Activated CD8-positive, alpha-beta memory T cell treated with anti-CD3 and anti-CD28 coated beads, Interleukin-2, amount 50 U/mL, for 1 hour (primary cell): ENCODE data around the gene TMEM253.

Experiments used
- DNase-seq: peaks from one replicate; pipeline ENCODE4 v3.0.0-alpha.2; 2020; ENCODE audit errors: extremely low read depth

Gene TMEM253

DNA sequence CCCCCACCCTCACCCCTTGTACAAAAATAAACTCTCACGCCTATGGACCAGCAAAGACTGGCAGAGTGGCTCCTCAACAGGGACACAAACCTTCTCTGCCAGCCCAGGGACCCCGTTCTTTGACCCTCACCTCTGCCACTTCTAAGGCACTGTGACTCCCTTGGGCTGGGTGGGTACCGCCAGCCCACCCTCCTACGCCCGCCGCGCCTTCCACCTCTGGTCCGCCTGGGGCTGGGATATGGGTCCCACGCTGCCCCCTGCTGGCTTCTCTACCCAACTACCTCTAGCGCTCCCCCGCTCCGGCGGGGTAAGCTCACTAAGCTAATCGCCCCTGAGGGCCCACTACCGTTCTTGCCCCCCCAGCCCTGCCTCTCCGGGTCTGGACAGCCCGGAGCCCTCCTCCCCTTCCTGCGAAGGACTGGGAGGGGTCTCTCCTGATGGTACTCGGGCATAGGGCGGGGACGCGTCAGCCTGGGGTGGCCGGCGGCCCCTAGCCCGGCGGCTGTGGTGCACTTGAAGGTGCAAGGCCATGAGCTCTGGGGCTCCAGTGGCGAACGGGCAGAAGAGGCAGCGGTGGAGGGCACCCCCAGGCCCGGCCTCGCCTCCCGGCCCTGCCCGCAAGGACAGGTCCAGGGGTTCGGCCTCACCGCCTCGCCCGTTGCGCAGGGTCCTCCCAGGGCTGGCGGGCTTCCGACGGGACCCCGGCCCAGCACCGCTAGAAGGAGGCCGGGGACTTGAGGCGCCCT lies 10.5 kb upstream of the TMEM253 start:
- DNase-seq, result no peak

DNA sequence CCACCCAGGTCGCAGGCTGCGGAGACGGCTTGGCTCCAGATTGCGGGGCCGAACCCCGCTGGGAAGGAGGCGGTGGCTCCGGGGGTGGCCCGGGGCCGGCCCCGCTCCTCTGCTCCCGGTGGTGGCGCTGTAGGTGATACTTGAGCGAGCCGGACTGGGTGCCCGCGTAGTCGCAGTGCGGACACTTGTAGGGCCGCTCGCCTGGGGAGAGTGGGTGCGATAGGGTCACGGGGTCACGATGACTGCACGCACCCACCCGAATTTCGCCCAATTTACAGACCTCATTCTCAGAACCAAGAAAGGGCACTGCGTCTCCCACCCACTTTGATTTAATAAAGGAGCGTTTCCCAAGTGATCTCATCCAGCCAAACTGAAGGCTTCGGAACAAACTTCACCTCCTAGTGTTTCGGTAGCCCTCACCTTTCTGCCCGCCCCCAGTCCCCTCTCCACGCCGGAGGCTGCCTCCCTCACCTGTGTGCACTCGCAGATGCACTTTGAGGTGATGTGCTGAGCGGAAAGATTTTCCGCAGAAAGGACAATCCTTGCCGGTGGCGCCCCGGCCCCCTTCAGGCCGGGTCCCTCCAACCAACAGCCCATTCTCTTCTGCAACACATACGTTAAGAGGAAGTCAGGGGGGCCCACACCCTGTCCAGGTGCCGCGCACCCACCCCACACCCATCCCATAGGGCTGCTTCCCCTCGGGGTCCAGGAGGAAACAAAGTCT lies 9.8 kb upstream of the TMEM253 start:
- no peak for DNase-seq

DNA sequence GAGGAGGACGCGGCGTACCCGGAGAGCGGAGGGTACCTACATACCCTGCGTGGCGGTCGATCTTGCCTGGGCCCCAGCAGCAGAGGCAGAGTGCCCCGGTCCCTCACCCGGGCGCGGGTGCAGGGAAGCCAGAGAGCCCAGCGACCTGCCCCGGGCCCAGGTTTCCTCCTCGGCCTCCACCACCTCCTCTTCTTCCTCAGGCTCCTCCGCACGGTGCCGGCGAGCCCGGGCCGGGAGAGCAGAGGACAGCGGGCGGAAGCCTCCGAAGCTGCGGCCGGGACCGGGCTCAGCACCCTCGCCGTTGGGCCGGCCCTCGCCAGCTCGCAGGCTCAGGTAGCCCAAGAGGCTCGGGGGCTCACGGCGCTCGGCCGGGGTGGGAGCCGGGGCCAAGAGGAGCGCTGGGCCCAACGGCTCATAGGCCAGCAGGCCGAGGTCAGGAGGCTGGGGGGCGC lies 9.0 kb upstream of the TMEM253 start:
- DNase-seq, result no peak

DNA sequence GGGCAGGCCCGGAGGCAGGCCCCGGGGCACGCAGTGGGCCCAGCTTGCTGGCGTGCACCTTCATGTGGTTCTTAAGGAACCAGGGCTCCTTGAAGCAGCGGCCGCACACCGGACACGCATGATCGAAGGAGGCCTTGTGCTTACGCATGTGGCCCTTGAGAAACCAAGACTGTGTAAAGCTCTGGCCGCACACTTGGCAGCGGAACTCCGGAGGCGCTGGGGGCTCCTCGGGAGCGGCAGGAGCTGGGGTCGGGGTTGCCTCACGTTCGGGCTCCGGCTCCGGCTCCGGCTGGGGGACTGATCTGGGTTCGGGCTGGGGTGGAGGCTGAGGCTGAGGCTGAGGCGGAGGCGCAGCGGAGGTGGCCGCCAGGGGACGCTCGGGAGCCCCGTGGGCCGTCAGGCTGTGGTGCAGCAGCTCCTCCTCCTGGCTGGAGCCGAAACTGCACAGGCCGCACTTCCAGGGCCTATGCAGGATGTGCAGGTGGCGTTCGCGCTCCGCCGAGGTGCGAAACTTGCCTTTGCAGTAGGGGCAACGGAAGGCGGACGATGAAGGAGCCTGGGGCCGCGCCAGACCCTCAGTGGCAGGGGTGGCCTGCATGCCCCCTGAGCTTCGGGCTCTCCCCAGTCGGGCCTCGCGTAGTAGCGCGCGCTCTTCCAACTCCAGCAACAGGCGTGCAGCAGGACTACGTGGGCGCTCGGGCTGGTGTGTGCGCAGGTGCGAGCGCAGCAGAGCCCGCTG lies 8.4 kb upstream of the TMEM253 start:
- peak; percentile 61 for DNase-seq

DNA sequence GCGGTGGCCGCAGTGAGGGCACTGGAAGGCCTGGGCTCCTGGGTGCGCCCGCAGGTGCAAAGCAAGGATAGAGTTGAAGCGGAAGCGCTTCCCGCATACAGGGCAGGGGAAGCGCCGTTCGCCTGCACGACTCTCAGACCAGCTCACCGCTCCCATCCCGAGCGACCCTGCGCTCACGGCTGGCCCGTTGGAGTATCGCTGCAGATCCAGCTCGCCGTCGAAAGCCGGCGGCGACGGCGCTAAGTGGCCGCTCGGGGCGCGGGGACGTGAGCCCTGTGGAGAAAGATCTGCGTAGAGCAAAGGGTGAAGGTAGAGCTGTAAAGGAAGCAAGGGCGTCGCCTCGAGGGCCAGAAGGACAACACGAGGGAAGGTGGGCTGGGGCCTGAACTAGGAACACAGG lies 7.8 kb upstream of the TMEM253 start:
- DNase-seq, result no peak

DNA sequence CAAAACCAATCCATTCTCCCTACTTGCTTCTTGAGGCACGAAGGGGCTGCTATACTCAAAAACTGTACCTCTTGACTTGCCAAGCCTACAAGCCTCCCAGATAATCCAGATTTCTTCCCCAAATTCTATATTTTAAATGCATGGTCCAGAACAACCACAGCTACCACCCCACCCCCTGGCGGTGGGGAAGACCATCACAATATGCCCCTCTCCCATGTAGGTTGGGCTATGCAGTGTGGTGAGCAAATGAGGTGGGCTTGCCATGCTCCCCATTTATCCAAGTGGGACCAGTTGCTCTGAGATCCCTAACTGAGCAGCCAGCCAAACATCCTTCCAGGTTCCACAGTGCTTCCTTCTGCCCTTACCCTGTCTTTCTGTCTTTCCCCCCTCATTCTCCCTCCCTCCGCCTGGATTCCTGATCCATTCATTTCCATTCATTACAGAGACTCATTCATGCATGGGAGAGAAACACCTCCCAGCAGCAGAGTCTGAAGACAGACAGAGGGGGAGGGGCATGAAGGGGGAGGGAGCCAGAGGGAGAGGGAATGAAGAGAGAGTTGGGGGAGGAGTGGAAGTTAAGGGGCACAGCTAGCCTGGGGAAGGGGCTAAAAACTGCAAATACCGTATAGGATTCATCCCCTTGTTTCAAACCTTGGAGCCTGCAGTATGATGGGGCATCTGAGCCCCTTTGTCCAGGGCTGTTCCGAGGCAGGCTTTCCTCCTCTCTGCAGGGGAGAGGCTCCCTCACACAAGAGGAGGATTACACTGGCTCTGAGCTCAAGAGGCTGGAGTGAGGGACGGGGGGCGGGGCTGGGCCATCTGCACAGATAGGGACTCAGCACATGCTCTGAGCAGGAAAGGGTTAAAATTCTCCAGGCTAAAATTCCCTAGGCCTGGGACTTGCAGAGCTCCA lies 6.8 kb upstream of the TMEM253 start:
- no peak for DNase-seq

DNA sequence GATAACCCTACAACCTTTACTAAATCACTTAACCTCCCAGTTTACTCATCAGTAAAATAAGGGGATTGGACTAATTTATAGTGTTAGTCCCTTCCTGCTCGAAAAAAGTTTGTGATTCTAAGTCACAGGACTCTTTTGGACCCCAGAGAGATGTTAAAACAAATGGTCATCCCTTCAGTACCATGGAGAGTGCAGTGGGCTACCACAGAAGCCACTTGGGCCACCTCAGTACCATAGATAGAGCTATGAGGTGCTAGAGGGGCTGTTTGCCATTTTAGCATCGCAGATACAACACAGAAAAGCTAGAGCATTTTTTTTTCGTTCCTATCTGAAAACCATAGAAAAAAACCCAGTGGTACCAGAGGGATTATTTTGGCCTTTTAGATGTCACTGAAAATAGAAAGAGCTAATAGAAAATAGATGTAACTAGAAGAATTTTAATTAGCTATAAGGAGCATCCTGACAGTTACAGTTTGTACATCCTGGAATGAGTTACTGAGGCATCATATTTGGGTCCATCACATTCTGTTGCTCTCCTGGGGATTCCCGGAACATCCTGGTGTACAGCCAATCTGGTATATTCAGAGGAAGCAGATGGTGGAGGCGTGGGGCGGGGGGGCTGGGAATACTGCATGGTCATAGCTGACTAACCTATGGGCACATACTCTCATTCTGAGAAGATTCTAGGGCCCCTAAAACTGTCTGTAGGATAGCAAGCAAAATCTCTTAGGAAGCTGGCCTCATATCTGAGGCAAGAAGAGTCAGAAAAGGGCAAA lies 5.2 kb upstream of the TMEM253 start:
- DNase-seq, result no peak

DNA sequence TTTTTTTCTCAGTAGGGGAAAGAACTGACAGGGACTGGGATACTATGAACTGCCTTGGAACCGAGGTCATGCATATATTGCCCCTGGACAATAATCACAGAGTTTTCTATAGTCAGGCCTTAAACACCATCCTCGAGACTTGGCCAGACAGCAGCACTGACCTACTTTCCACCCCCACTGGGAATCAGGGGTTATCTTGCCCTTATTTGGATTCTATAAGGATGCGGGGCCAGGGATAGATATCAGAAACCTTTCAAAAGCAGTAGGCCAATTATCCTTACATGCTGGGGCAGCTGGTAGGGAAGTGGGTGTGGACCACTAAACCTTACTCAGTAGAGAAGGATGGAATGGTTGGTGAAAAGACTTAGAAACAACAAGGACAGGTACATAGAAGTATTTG lies 4.4 kb upstream of the TMEM253 start:
- DNase-seq, result no peak

DNA sequence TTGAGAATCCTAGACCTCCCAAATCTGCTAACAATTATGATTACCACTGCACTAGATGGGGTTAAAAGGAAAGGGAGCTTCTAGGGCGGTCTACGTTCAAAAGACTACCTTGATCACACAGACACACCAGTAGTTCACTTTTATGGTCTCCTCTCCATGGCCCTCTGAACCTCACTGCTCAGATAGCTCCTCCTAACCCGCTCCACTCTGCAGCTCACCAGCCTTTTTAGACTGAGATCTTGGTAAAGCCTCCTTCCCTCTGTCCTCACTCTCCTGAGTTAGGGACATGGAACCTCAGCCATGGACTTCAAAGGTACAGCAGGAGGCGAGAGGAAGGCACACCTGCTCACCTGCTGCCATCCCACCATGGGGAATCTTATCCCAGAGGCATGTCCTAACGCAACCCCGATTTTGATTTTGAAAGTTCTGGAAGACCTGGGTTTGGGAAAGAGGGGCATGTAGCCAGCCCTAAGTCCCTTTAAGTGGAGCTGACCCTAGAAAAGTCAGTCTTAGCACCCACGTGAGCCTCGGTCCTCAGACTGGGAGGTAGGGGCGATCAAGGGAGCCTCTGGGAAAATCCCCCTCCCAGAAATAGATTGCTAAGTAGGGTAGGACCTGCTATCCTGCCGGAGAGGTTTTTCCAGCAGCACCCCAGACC lies 3.8 kb upstream of the TMEM253 start:
- DNase-seq, result no peak

DNA sequence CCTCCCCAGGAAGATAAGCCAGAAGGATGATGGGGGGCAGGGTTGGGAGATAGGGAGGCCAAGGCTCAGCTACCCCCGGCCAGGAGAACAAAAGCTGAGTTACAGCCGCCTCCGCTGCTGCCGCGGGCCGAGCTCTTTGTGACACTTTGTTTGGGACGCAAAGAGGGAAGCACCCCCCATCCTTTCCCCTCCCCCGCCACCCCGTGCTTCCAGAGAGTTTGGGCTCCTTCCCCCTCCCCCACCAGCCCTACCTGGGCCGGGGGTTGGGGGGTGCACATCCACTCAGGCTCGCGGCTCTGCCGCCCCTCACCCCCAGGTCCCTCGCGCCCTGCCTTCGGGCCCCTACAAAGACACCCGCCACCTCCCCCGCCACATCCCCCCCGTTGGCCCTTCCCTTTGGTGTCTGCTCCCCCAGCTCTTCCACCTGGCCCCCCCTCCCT lies 3.2 kb upstream of the TMEM253 start:
- DNase-seq, result no peak

DNA sequence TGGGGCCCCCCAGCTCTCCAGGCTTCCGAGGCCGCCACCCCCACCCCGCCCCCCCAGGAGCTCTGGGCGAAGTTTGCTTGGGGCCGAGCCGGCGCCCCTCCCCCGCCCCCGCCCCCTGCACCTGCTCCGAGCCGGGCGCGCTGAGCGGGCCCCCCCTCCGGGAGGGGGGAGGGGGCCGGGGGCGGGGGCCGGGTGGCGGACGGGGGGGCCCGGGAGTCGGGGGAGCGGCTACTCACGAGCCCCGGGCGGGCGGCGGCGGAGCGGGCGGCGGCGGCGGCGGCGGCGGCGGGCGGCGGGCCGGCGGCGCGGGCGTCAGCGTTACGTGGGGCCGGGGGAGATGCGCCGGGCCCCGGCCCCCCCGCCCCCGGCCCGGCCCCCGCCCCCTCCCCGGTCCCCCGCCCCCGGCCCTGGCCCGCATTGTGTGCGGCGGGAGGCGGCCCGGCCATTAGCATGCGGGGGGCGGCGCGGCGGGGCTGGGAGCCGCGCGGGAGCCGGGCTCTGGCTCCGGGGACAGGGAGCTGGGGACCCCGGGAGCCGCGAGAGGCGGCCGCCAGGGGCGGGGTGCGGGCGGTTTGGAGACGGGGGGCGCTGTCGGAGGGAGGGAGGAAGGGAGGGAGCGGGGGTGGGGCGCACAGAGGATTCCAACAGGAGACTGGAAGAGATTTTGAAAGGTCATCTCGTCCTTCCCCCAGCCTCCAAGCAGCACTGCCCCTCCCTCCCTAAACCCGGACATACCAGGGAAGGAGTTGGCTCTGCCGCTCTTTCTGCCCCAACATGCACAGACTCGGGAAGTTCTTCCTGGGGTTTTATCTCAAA lies 2.6 kb upstream of the TMEM253 start, which contains the start of gene ZNF219:
TSS of gene ZNF219 (minus strand) at position 580 of the 816 bp plus-strand sequence. CDS start 5,064 bp downstream, outside the sequence.
- DNase-seq, result no peak

DNA sequence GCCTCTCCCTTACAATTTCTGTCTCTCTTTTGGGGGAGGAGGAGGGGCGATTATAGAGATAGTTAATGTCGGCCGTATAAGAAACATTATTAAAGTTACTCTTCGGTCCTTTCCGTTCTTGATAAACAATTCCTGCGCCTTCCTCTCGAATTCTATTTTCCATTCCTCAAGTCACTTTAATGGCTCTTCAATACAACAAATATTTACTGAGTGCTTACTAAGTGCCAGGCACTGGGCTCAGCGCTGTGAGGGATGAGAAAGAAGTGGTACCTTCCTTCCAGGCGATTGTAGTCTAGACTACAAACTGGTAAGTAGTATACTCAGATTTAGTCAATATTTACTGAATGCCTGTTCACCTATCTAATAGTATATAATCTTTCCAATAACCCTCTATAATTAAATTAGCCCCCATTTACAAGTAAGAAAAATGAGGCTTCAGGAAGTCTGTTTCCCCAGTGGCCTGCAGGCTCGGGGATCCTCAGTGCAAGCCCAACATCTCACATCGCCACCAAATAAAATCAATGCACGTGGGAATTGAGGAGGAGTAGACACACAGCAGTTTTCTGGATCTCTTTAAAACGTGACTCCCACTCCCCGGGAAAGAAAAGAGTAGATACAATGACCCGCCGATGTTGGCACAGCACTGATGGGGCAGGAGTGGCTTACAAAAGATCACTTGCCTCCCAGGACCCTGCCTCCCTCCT lies 1.8 kb upstream of the TMEM253 start:
- no peak for DNase-seq

DNA sequence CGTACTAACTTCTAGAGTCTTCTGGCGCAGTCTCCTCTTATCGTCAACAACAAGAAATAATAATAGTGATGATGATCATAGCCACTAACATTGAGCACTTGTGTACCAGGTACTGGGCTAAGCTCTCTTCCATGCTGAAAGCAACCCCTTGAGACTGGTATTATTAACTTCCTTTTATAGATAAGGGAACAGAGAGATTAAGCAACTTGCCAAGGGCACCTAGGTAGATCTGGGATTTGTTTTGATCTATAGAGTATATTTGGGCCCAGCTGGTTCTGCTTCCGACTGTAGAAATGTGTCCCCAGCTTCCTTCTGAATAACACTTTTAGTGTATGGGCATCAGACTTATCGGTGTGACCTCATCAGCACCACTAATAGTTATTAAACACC lies 1.3 kb upstream of the TMEM253 start:
- no peak for DNase-seq

DNA sequence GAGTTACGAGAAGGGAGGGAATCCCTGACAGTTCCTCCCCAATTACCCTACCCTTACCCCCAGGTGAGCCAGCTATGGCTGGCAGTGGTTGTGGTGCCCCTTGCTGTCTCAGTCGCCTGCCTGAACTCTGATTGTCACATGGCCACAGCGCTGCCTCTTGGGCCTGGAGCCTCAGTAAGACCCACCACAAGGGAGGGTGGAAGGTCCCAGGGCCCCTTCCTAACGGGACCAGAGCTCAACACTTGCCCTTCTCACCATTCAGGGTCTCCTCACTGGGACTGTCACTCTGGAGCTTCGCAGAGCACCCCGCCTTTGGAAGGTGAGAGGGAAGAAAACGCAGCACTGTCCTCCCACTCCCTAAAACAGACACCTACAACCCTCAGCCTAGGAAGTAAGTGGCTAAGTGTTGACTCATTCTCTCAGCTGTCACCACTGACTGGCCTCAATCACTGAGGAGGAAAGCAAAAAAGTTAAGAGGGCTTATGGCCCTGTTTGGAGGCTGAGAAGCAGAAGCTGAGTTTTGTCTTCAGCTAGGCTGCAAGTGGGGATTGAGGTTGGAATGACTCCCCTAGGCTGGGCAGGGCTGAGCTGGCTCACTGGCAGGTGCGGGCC lies 1.0 kb downstream of the TMEM253 start:
- no peak for DNase-seq

DNA sequence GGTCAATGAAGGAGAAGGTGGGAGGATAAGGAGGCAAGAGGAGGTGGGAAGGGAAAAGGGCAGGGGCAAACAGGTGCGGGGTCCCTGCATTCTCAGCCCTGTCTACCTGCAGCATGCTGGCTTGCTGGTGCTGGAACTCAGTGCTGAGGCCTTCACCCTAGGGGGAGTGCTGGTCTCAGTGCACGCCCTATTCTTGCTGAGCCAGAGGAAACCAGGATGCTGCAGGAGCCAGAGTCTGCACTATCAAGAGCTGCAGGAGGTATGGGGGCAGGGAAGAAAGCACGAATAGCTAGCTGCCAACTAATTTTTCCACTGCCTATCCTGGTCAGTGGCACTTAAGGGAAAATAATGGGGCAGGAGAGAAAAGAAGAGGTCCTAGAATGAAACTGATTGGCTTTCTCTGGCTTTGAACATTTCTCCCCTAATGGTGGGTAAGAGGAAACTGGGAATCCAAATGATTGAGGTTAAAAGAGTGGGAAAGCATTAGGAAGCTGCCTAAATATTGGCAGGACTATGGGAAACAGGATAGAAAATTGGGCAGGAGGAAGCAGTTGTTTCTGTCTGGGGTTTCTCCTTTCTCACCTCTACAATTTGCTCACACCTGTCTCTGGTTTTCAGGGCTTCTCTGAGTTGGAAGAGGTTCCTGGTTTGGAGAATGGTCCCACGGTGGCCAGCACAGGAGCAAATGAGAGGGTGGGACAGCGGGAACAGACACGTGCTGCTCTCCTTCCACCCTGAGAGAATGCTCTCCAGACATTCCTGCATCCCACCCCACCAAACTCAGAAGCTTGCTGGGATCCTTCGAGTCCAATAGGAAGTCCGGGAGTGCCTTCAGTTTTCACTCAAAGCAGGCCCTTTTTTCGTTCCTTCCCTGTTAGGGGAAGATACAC lies 1.9 kb downstream of the TMEM253 start:
- no peak for DNase-seq

DNA sequence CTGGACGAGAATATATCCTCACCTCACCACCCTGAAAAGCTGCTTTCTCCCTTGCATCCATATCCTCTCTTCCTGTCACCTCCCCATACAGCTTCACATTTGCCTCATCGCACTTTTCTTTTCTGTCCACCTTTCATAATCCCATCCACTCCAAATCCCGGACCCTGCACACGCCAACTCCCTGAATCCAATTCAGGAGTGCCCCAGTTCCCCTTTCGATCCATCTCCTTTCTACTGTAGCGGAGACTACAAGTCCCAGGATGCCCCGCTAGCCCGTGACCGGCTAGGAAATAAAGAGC lies 2.5 kb downstream of the TMEM253 start:
- no peak for DNase-seq

DNA sequence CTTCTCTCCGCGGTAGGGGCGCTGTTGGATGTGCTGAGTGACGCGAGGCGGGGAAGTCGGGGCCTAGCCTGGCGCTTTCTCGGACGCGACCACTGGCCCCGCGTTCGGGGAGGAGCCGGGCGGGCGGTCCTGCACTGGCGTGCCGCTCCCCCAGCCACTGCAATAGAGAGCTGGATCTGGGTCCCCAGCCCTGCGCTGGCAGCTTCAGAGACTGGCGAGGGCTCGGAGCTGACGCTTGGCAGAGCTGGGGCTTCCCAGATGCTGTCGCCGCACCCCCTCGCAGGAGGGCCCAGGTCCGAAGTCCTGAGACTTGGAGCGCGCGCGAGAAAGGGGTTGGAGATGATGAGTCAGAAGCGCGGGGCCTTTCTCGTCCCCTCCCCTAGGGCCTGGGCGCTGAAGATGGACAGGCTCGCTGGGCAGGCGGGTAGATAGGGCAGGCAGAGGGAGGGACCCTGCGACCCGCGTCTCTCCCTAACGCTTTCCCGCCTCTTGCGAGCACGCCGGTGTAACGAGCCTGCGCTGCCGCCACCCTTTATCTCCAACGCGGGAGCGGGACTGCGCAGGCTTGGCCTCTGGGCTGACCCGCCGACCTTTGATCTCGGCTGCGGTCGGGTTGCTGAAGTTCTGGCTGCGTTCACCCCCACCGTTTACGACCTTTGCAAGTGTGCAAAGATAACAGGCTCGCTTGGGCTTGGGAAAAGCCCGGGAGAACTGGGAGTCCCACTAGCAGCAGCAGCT lies 3.0 kb downstream of the TMEM253 start:
- peak; percentile 90 for DNase-seq
